ENCODE measurements around the gene ZNF862.
"Not testable (repeated sequence)": the region's sequence is repeated elsewhere in the genome, so short reads cannot be mapped to it uniquely, and the experiment has no call there.

The ZNF862 gene

GRCh38 chr7:149884541-149884940 is 46.4 kb downstream of the ZNF862 start:
- no peak overlapping the region for H3K27ac ChIP-seq
- no peak for DNase-seq (ENCODE audit: low spot score)
- TF ChIP-seq, protein P1, sequence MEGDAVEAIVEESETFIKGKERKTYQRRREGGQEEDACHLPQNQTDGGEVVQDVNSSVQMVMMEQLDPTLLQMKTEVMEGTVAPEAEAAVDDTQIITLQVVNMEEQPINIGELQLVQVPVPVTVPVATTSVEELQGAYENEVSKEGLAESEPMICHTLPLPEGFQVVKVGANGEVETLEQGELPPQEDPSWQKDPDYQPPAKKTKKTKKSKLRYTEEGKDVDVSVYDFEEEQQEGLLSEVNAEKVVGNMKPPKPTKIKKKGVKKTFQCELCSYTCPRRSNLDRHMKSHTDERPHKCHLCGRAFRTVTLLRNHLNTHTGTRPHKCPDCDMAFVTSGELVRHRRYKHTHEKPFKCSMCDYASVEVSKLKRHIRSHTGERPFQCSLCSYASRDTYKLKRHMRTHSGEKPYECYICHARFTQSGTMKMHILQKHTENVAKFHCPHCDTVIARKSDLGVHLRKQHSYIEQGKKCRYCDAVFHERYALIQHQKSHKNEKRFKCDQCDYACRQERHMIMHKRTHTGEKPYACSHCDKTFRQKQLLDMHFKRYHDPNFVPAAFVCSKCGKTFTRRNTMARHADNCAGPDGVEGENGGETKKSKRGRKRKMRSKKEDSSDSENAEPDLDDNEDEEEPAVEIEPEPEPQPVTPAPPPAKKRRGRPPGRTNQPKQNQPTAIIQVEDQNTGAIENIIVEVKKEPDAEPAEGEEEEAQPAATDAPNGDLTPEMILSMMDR (conservative IDR thresholded peaks at IDR 0.05; ENCODE audit: low read depth): no peak
- POLR2A ChIA-PET (ENCODE audit: low non-redundant PET): no interaction called here
- CTCF ChIA-PET: no interaction called here

GRCh38 chr7:149885191-149886017 is 47.2 kb downstream of the ZNF862 start:
- POLR2A ChIA-PET (ENCODE audit: low non-redundant PET): no interaction called here
- CTCF ChIA-PET: no interaction called here
- H3K27ac ChIP-seq: no peak overlapping the region
- TF ChIP-seq, protein P1 (conservative IDR thresholded peaks at IDR 0.05; ENCODE audit: low read depth): no peak
- no peak for DNase-seq (ENCODE audit: low spot score)

DNA sequence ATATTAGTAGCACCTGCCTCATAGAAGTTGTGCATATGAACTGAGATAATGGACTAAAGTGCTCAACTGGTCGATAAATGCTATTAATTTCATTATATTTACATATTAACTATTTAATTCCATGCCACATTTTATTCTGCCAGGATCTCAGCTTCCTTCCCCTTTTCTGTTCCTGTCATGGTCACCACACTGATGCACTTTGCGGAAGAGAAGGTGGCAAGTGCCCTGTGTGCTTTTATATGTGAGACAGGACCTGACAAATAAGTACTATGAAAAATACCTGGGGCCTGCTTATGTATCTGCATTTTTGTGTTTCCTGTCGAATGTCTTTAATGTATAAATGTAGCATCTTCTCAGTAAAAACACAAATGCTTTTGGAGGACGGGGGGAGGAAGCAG is 47.8 kb downstream of the ZNF862 start:
- no peak overlapping the region for H3K27ac ChIP-seq
- TF ChIP-seq, protein P1 (conservative IDR thresholded peaks at IDR 0.05; ENCODE audit: low read depth): no peak
- DNase-seq (ENCODE audit: low spot score): no peak
- POLR2A ChIA-PET (ENCODE audit: low non-redundant PET): no interaction called here
- CTCF ChIA-PET: no interaction called here

DNA sequence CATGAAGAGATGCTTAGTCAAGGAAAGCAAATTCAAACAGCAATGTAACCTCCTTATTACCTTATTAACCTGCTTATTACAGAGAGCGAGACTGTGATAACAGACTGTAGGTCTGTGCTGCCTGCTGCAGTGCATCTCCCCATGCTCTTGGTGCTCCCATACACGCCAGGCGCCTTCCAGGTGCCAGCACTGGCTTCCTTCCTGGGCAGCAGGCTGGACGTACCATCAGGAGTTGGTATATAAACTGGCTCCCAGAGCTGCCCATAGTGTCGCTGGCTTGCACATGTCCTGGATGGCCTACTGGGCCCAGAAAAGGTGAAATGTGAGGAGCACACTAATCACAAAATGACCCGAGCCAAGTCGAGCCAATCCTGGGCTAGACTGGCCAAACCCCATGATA is 49.1 kb downstream of the ZNF862 start:
- ChIA-PET POLR2A (ENCODE audit: low non-redundant PET) (no interaction called here), CTCF (no interaction called here)
- H3K27ac ChIP-seq: no peak overlapping the region
- TF ChIP-seq, protein P1 (conservative IDR thresholded peaks at IDR 0.05; ENCODE audit: low read depth): no peak
- DNase-seq (ENCODE audit: low spot score): no peak

GRCh38 chr7:149890715-149891114 is 52.5 kb downstream of the ZNF862 start:
- POLR2A ChIA-PET (ENCODE audit: low non-redundant PET); CTCF ChIA-PET; H3K27ac ChIP-seq; DNase-seq (ENCODE audit: low spot score): not testable (repeated sequence)

GRCh38 chr7:149894957-149895356 is 56.8 kb downstream of the ZNF862 start:
- CTCF ChIA-PET; H3K27ac ChIP-seq; DNase-seq (ENCODE audit: low spot score); POLR2A ChIA-PET (ENCODE audit: low non-redundant PET): not testable (repeated sequence)

- H3K27ac ChIP-seq; DNase-seq (ENCODE audit: low spot score); POLR2A ChIA-PET (ENCODE audit: low non-redundant PET); CTCF ChIA-PET: not testable (repeated sequence)
These were observed 69.7 kb downstream of the ZNF862 start for GRCh38 chr7:149907776-149908376.

GRCh38 chr7:149910219-149910618 is 72.0 kb downstream of the ZNF862 start:
- CTCF ChIA-PET; H3K27ac ChIP-seq; POLR2A ChIA-PET (ENCODE audit: low non-redundant PET): not testable (repeated sequence)

DNA sequence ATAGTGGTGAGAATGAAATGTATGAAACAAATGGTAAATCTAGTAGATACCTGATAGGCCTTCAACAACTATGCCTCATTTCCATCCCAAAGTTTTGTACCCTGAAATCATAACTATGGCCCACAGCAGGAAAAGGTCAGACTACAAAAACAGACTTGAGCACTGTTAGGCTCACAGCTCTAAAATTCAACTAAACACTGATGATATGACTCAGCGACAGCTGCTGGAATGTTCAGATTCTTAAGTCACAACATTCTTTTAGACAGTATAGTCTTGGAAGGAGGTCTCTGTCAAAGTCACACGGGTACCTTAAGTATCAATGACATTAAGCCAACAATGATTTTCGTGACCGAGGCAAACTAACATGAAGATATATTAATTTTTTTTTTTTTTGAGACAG is 74.0 kb downstream of the ZNF862 start:
- DNase-seq (ENCODE audit: low spot score); CTCF ChIA-PET; POLR2A ChIA-PET (ENCODE audit: low non-redundant PET): not testable (repeated sequence)

More at GRCh38 chr7:149910219-149910618, 72.0 kb downstream of the ZNF862 start:
- not testable (repeated sequence) for DNase-seq (ENCODE audit: low spot score)

More for the DNA sequence above, 74.0 kb downstream of the ZNF862 start:
- not testable (repeated sequence) for H3K27ac ChIP-seq

All from RWPE1 (cell line).